OCI-LY3 (cell line): Measurements from ENCODE around the gene PKD2L2.
"Not testable (repeated sequence)": the region's sequence is repeated elsewhere in the genome, so short reads cannot be mapped to it uniquely, and the experiment has no call there.

ENCODE experiments used
- EZH2phosphoT487 ChIP-seq: fragments of 200-600 bp; shearing (Covaris generic); IDR thresholded peaks from 2 replicates; pipeline ENCODE4 v1.6.1; 2018; ENCODE audit warnings: antibody characterized with exemption, mixed run types, low read depth
- TF ChIP-seq, protein P1 (sequence below): fragments of 200-600, 300-600 bp; sonication (generic); IDR thresholded peaks from 2 replicates; pipeline ENCODE4 v1.5.1; 2014; ENCODE audit warnings: antibody characterized with exemption, low read length, low read depth

- TF ChIP-seq, protein P1, sequence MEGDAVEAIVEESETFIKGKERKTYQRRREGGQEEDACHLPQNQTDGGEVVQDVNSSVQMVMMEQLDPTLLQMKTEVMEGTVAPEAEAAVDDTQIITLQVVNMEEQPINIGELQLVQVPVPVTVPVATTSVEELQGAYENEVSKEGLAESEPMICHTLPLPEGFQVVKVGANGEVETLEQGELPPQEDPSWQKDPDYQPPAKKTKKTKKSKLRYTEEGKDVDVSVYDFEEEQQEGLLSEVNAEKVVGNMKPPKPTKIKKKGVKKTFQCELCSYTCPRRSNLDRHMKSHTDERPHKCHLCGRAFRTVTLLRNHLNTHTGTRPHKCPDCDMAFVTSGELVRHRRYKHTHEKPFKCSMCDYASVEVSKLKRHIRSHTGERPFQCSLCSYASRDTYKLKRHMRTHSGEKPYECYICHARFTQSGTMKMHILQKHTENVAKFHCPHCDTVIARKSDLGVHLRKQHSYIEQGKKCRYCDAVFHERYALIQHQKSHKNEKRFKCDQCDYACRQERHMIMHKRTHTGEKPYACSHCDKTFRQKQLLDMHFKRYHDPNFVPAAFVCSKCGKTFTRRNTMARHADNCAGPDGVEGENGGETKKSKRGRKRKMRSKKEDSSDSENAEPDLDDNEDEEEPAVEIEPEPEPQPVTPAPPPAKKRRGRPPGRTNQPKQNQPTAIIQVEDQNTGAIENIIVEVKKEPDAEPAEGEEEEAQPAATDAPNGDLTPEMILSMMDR, result not testable (repeated sequence)
- TF ChIP-seq EZH2phosphoT487, result not testable (repeated sequence)
Observed at GRCh38 chr5:137944280-137944679, 55.0 kb downstream of the PKD2L2 start.
